HepG2 (cell line): ENCODE data around the gene CDRT4.

Source experiments
- CTCF ChIP-seq: sonication (generic); formaldehyde crosslinking; IDR thresholded peaks from 2 replicates; pipeline ENCODE4 v1.5.0; 2020; ENCODE audit warnings: mild to moderate bottlenecking, missing genetic modification reagents, moderate library complexity
- EP300 ChIP-seq, 3 experiments: sonication (generic) in 1 of 3; formaldehyde crosslinking in 1 of 3; IDR thresholded peaks; 2 replicates each; pipeline versions ENCODE4 v1.5.1 to v1.6.1; 2011 to 2020; ENCODE audit warnings: low read depth in 2 of 3, low read length in 2 of 3, borderline replicate concordance in 1 of 3, improper control_type of control experiment in 1 of 3, mild to moderate bottlenecking in 1 of 3, missing genetic modification reagents in 1 of 3, moderate library complexity in 1 of 3
- EZH2 ChIP-seq: conservative IDR thresholded peaks from 2 replicates; pipeline ENCODE4 v1.6.1; 2012; ENCODE audit warnings: mild to moderate bottlenecking, low read depth, low read length, moderate library complexity
- KAT7 ChIP-seq: IDR thresholded peaks from 2 replicates; pipeline ENCODE4 v1.6.1; 2018; ENCODE audit warnings: borderline replicate concordance, missing compliant biosample characterization
- KDM5A ChIP-seq: fragments of 200-600 bp; sonication (generic); IDR thresholded peaks from 2 replicates; pipeline ENCODE4 v1.7.0; 2018; ENCODE audit warnings: antibody characterized with exemption, mild to moderate bottlenecking, low read length, borderline replicate concordance
- MAZ ChIP-seq, 2 experiments: sonication (generic) in 1 of 2; formaldehyde crosslinking in 1 of 2; IDR thresholded peaks; 2 replicates each; pipeline versions ENCODE4 v1.5.0 to v1.6.1; 2012 to 2020; ENCODE audit warnings: low read depth in 2 of 2, mild to moderate bottlenecking in 2 of 2, borderline replicate concordance in 1 of 2, improper control_type of control experiment in 1 of 2, low read length in 1 of 2, missing genetic modification reagents in 1 of 2, moderate library complexity in 1 of 2
- POLR2A ChIP-seq, 2 experiments: IDR thresholded peaks; 2 replicates each; pipeline ENCODE4 v1.6.1; 2011; ENCODE audit warnings: low read depth in 2 of 2, low read length in 2 of 2, mild to moderate bottlenecking in 1 of 2, moderate library complexity in 1 of 2; ENCODE audit not compliant: insufficient read depth in 1 of 2
- RAD21 ChIP-seq: fragments of 450-650 bp; formaldehyde crosslinking; IDR thresholded peaks from 2 replicates; pipeline ENCODE4 v1.5.0; 2020; ENCODE audit warnings: mild to moderate bottlenecking
- SUZ12 ChIP-seq: fragments of 150-350 bp; IDR thresholded peaks from 2 replicates; pipeline ENCODE4 v1.6.1; 2014; ENCODE audit warnings: low read depth, low read length
- ZBTB10 ChIP-seq: sonication (generic); formaldehyde crosslinking; IDR thresholded peaks from 2 replicates; pipeline ENCODE4 v1.4.0; 2020; ENCODE audit warnings: missing genetic modification reagents, borderline replicate concordance
- ZC3H13 ChIP-seq: sonication (generic); formaldehyde crosslinking; IDR thresholded peaks from 2 replicates; pipeline ENCODE4 v1.8.1; 2023; ENCODE audit warnings: mild to moderate bottlenecking, missing genetic modification reagents, moderate library complexity
- ZNF24 ChIP-seq: fragments of 450-650 bp; IDR thresholded peaks from 2 replicates; pipeline ENCODE4 v1.6.1; 2017; ENCODE audit warnings: antibody characterized with exemption, mild to moderate bottlenecking

GRCh38 chr17:15457723-15458094, 9.7 kb downstream of the CDRT4 start:
- TF ChIP-seq SUZ12 (no peak), POLR2A (IDR thresholded peaks at IDR 0.05; ENCODE audit: insufficient read depth in 1 of 2, low read depth in 2 of 2, low read length in 2 of 2) (no peak), ZNF24 (no peak), ZC3H13 (CRISPR knock-in tag) (no peak), KDM5A (no peak), KAT7 (CRISPR knock-in tag) (no peak), EP300 (IDR thresholded peaks at IDR 0.05; ENCODE audit: low read depth in 2 of 2, low read length in 2 of 2) (no peak), EP300 (CRISPR knock-in tag; IDR thresholded peaks at IDR 0.05; ENCODE audit: borderline replicate concordance) (no peak), ZBTB10 (no peak), CTCF (CRISPR knock-in tag) (no peak), EZH2 (no peak), MAZ (IDR thresholded peaks at IDR 0.05; ENCODE audit: borderline replicate concordance, low read depth, low read length) (no peak), MAZ (CRISPR knock-in tag; IDR thresholded peaks at IDR 0.05; ENCODE audit: low read depth) (no peak), RAD21 (CRISPR knock-in tag) (no peak)
